GM23338 (cell line): ENCODE measurements around the gene SEMA7A. TPM values are rescaled to one million over a fixed set of nuclear protein-coding genes. Genes with fewer than 3 reads are reported as not detected.

Experiments used
- ATAC-seq: fragments of 200-7000 bp; cut with Tn5 transposase; 3 replicates; pipeline ENCODE4 v1.9.1; 2020
- DNase-seq: peaks from one replicate; pipeline ENCODE4 v3.0.0-alpha.2; 2015; ENCODE audit warnings: low spot score
- H2AFZ ChIP-seq: fragments of 200-600 bp; sonication (generic); 2 replicates; pipeline ENCODE4 v1.8.0; 2016; ENCODE audit warnings: antibody characterized with exemption, mild to moderate bottlenecking, moderate library complexity
- H3F3A ChIP-seq: fragments of 200-600 bp; sonication (generic); replicated peaks from 2 replicates; pipeline ENCODE4 v1.8.0; 2017; ENCODE audit warnings: antibody characterized with exemption, mixed run types, low read depth
- H3K27ac ChIP-seq: fragments of 200-600 bp; sonication (generic); 2 replicates; pipeline ENCODE4 v1.6.1; 2016; ENCODE audit warnings: low read depth
- H3K27me3 ChIP-seq: fragments of 200-600 bp; sonication (generic); 2 replicates; pipeline ENCODE4 v1.8.0; 2016; ENCODE audit warnings: mild to moderate bottlenecking, mixed run types, moderate library complexity; ENCODE audit not compliant: insufficient read depth
- H3K36me3 ChIP-seq: fragments of 200-600 bp; sonication (generic); 2 replicates; pipeline ENCODE4 v1.8.0; 2016; ENCODE audit warnings: mild to moderate bottlenecking; ENCODE audit not compliant: insufficient read depth
- H3K4me1 ChIP-seq: fragments of 200-600 bp; sonication (generic); 2 replicates; pipeline ENCODE4 v1.8.0; 2016; ENCODE audit warnings: mild to moderate bottlenecking, moderate library complexity; ENCODE audit not compliant: insufficient read depth
- H3K4me2 ChIP-seq: fragments of 200-600 bp; sonication (generic); 2 replicates; pipeline ENCODE4 v1.7.1; 2017; ENCODE audit warnings: mixed run types
- H3K4me3 ChIP-seq: fragments of 200-600 bp; sonication (generic); 2 replicates; pipeline ENCODE4 v1.6.1; 2016; ENCODE audit warnings: mixed run types
- H3K79me2 ChIP-seq: fragments of 200-600 bp; sonication (generic); replicated peaks from 2 replicates; pipeline ENCODE4 v1.8.0; 2017; ENCODE audit warnings: mild to moderate bottlenecking; ENCODE audit not compliant: insufficient read depth
- H3K9me2 ChIP-seq: fragments of 200-600 bp; sonication (generic); 2 replicates; pipeline ENCODE4 v1.8.0; 2017; ENCODE audit not compliant: insufficient read depth
- H4K20me1 ChIP-seq: fragments of 200-600 bp; sonication (generic); replicated peaks from 2 replicates; pipeline ENCODE4 v1.8.0; 2017; ENCODE audit warnings: mild to moderate bottlenecking; ENCODE audit not compliant: insufficient read depth
- H3K27ac Mint-ChIP-seq: 2 replicates; pipeline ENCODE4 v1.8.0; 2020; ENCODE audit warnings: inconsistent platforms, mild to moderate bottlenecking, moderate library complexity, mixed read lengths
- H3K27me3 Mint-ChIP-seq: 3 replicates; pipeline ENCODE4 v1.8.0; 2022; ENCODE audit warnings: low read depth, mild to moderate bottlenecking, moderate library complexity, mixed read lengths, inconsistent platforms; ENCODE audit not compliant: insufficient read depth, poor library complexity
- H3K36me3 Mint-ChIP-seq: 3 replicates; pipeline ENCODE4 v1.8.0; 2021; ENCODE audit warnings: low read depth, mild to moderate bottlenecking, inconsistent platforms, moderate library complexity, mixed read lengths
- H3K4me1 Mint-ChIP-seq: 3 replicates; pipeline ENCODE4 v1.8.0; 2020; ENCODE audit warnings: mild to moderate bottlenecking, inconsistent platforms, mixed read lengths
- H3K4me3 Mint-ChIP-seq: 3 replicates; pipeline ENCODE4 v1.8.0; 2021; ENCODE audit warnings: moderate library complexity, mild to moderate bottlenecking, inconsistent platforms, mixed read lengths
- H3K9me3 Mint-ChIP-seq: 3 replicates; pipeline ENCODE4 v1.8.0; 2020; ENCODE audit warnings: moderate library complexity, mild to moderate bottlenecking, inconsistent platforms, mixed read lengths
- CREB1 ChIP-seq: fragments of 250-450 bp; sonication (Bioruptor Pico); IDR thresholded peaks from 2 replicates; pipeline ENCODE4 v1.5.0; 2020; ENCODE audit warnings: low read depth, mild to moderate bottlenecking, moderate library complexity
- CTCF ChIP-seq, 2 experiments: fragments of 200-600 bp in 1 of 2; sonication (generic) in 1 of 2; conservative IDR thresholded peaks; 2 replicates each; pipeline versions ENCODE4 v1.5.1 to v1.6.1; 2016 to 2017; ENCODE audit warnings: antibody characterized with exemption in 2 of 2, low read depth in 2 of 2, mild to moderate bottlenecking in 2 of 2, moderate library complexity in 1 of 2
- ETS1 ChIP-seq: IDR thresholded peaks from 2 replicates; pipeline ENCODE4 v1.6.1; 2016; ENCODE audit warnings: antibody characterized with exemption
- EZH2phosphoT487 ChIP-seq: fragments of 200-600 bp; sonication (generic); IDR thresholded peaks from one replicate; pipeline ENCODE4 v1.8.1; 2018; ENCODE audit warnings: antibody characterized with exemption; ENCODE audit not compliant: unreplicated experiment
- NANOG ChIP-seq: IDR thresholded peaks from 2 replicates; pipeline ENCODE4 v1.6.1; 2016; ENCODE audit warnings: antibody characterized with exemption, borderline replicate concordance
- POLR2AphosphoS5 ChIP-seq: IDR thresholded peaks from 2 replicates; pipeline ENCODE4 v1.6.1; 2016; ENCODE audit warnings: antibody characterized with exemption, low read depth
- STAT1 ChIP-seq: IDR thresholded peaks from one replicate; pipeline ENCODE4 v1.6.1; 2016; ENCODE audit warnings: antibody characterized with exemption; ENCODE audit not compliant: unreplicated experiment
- ZNF114 ChIP-seq: fragments of 250-450 bp; sonication (Bioruptor Pico); IDR thresholded peaks from 2 replicates; pipeline ENCODE4 v1.5.0; 2020; ENCODE audit warnings: mild to moderate bottlenecking, moderate library complexity
- ZNF331 ChIP-seq: fragments of 250-450 bp; sonication (Bioruptor Pico); IDR thresholded peaks from 2 replicates; pipeline ENCODE4 v1.5.0; 2020; ENCODE audit warnings: low read depth, mild to moderate bottlenecking, moderate library complexity
- polyA plus RNA-seq: library from polyadenylated mRNA; unstranded; fragments of >200 nt; fragmentation: Nextera tagmentation; extraction: Ambion mirVana; gene quantifications from 2 replicates; pipeline ENCODE4 v1.2.1, GENCODE V29; 2016
- total RNA-seq: library from RNA; depleted of rRNA; stranded (reverse); fragments of >200 nt; shearing (Covaris generic); gene quantifications from 2 replicates; pipeline ENCODE4 v1.2.3, GENCODE V29; 2014

The SEMA7A gene
- total and polyA plus RNA-seq, 2 experiments from 2014 or later, result 2.0 to 14.1 TPM

- Mint-ChIP-seq H3K4me3 (peak overlapping the region; percentile 69), H3K27ac (no peak overlapping the region), H3K36me3 (no peaks in the 10 kb centered on the region), H3K27me3 (peaks cover 16% of the 10 kb centered on the region), H3K4me1 (peaks cover 12% of the 10 kb centered on the region), H3K9me3 (no peaks in the 10 kb centered on the region)
- Histone ChIP-seq H3F3A (no peaks in the 10 kb centered on the region; the same call in 1 of the 2 replicates), H3K27me3 (no peaks in the 10 kb centered on the region), H3K4me3 (peak overlapping the region; percentile 78), H4K20me1 (no peaks in the 10 kb centered on the region), H3K4me2 (peak overlapping the region; percentile 94), H2AFZ (peak overlapping the region; percentile 99), H3K79me2 (no peaks in the 10 kb centered on the region), H3K36me3 (no peaks in the 10 kb centered on the region), H3K4me1 (peaks cover 12% of the 10 kb centered on the region), H3K9me2 (no peaks in the 10 kb centered on the region), H3K27ac (0 out of 2 replicates have a peak overlapping the region, but pooled peaks have one; percentile 59)
- ATAC-seq (peak; percentile 92), DNase-seq (peak; percentile 98)
- TF ChIP-seq CTCF (conservative IDR thresholded peaks at IDR 0.05; ENCODE audit: low read depth in 2 of 2) (peak; percentile 86 to 96), POLR2AphosphoS5 (peak; percentile 81), NANOG (no peak)
Observed at GRCh38 chr15:74373731-74374647, 59.8 kb downstream of the SEMA7A start.

DNA sequence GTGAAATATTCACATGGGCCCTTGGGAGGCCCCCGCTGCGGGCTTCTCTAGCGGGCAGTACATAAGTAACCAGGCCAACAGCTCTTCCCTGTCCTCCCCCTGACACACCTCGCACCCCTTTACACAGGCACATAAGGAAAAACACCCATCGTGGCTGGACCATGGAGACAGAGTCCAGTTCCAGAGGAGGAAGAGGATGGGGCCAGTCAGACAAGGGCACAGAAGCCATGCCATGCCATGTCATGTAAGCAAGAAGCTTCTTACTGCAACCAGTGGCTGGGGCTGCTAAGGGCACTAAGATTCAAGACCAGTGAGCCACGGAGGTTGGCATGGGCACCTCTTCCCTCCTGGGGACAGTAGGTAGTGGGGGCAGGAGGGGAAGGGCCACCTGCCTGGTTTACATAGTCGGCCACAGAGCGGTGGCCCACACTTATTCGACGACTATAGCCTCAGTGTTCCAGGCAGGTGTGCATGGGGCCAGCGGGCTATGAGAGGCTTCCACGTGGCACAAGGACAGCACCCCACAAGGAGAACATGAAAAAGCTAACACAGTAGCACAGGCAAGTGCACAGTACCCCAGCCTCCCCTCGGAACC is 60.6 kb downstream of the SEMA7A start:
- Mint-ChIP-seq H3K4me1 (peaks cover 8% of the 10 kb centered on the region), H3K27me3 (peaks cover 17% of the 10 kb centered on the region), H3K9me3 (no peaks in the 10 kb centered on the region), H3K4me3 (peak overlapping the region; percentile 69; the same call in 2 of the 3 replicates), H3K36me3 (no peaks in the 10 kb centered on the region), H3K27ac (no peak overlapping the region)
- no peaks in the 10 kb centered on the region for H3K79me2 ChIP-seq
- peak overlapping the region; percentile 78 for H3K4me3 ChIP-seq
- no peak overlapping the region for H3K27ac ChIP-seq
- ATAC-seq (no peak; the same call in 2 of the 3 replicates), DNase-seq (no peak)
- H3K9me2 ChIP-seq, result no peaks in the 10 kb centered on the region
- peak overlapping the region; percentile 43; the same call in 1 of the 2 replicates for H2AFZ ChIP-seq
- H3K36me3 ChIP-seq, result no peaks in the 10 kb centered on the region
- H3K27me3 ChIP-seq, result no peaks in the 10 kb centered on the region
- no peaks in the 10 kb centered on the region; the same call in 1 of the 2 replicates for H3F3A ChIP-seq
- peaks cover 12% of the 10 kb centered on the region for H3K4me1 ChIP-seq
- no peaks in the 10 kb centered on the region for H4K20me1 ChIP-seq
- H3K4me2 ChIP-seq, result peak overlapping the region; percentile 94
- TF ChIP-seq CTCF (conservative IDR thresholded peaks at IDR 0.05; ENCODE audit: low read depth in 2 of 2) (no peak), NANOG (no peak), EZH2phosphoT487 (no peak), STAT1 (no peak), CREB1 (CRISPR knock-in tag) (no peak), ZNF331 (CRISPR knock-in tag) (no peak), ETS1 (no peak), POLR2AphosphoS5 (no peak), ZNF114 (CRISPR knock-in tag) (no peak)
